SK-N-SH treated with all-trans-retinoic acid at 6 μM for 48 hours (cell line): Measurements from ENCODE around the gene EHMT2.

Source experiments
- ATAC-seq: fragments of 200-7000 bp; cut with Tn5 transposase; 3 replicates; pipeline ENCODE4 v1.9.1; 2020; ENCODE audit warnings: mild to moderate bottlenecking, moderate library complexity
- ARNTL ChIP-seq: fragments of 450-650 bp; formaldehyde crosslinking; IDR thresholded peaks from 2 replicates; pipeline ENCODE4 v1.5.0; 2020; ENCODE audit warnings: low read depth, mild to moderate bottlenecking, moderate library complexity, borderline replicate concordance
- BACH2 ChIP-seq: fragments of 250-450 bp; sonication (Bioruptor Pico); IDR thresholded peaks from 2 replicates; pipeline ENCODE4 v1.9.0; 2021; ENCODE audit warnings: mild to moderate bottlenecking, borderline replicate concordance
- CSDC2 ChIP-seq: fragments of 250-450 bp; sonication (Bioruptor Pico); IDR thresholded peaks from 2 replicates; pipeline ENCODE4 v1.5.0; 2020; ENCODE audit warnings: mild to moderate bottlenecking, moderate library complexity
- CSRNP3 ChIP-seq: fragments of 250-450 bp; sonication (Bioruptor Pico); IDR thresholded peaks from 2 replicates; pipeline ENCODE4 v1.5.1; 2021; ENCODE audit warnings: mild to moderate bottlenecking, moderate library complexity
- ESRRG ChIP-seq: fragments of 250-450 bp; sonication (Bioruptor Pico); IDR thresholded peaks from 2 replicates; pipeline ENCODE4 v1.6.1; 2021; ENCODE audit warnings: mild to moderate bottlenecking
- GLIS3 ChIP-seq: fragments of 250-450 bp; sonication (Bioruptor Pico); IDR thresholded peaks from 2 replicates; pipeline ENCODE4 v1.5.0; 2020; ENCODE audit warnings: mild to moderate bottlenecking, moderate library complexity
- OSR1 ChIP-seq: fragments of 250-450 bp; sonication (Bioruptor Pico); IDR thresholded peaks from 2 replicates; pipeline ENCODE4 v1.8.0; 2022; ENCODE audit warnings: moderate library complexity, mild to moderate bottlenecking, inconsistent platforms
- PPARA ChIP-seq: fragments of 250-450 bp; sonication (Bioruptor Pico); IDR thresholded peaks from 2 replicates; pipeline ENCODE4 v1.5.0; 2020; ENCODE audit warnings: mild to moderate bottlenecking, borderline replicate concordance
- RARB ChIP-seq: fragments of 250-450 bp; sonication (Bioruptor Pico); IDR thresholded peaks from 2 replicates; pipeline ENCODE4 v1.8.0; 2021; ENCODE audit warnings: mild to moderate bottlenecking, moderate library complexity
- TCF4 ChIP-seq: fragments of 250-450 bp; sonication (Bioruptor Pico); IDR thresholded peaks from 2 replicates; pipeline ENCODE4 v1.8.0; 2021; ENCODE audit warnings: mild to moderate bottlenecking, moderate library complexity, borderline replicate concordance
- TOX ChIP-seq: fragments of 250-450 bp; sonication (Bioruptor Pico); IDR thresholded peaks from 2 replicates; pipeline ENCODE4 v1.8.0; 2021; ENCODE audit warnings: mild to moderate bottlenecking, moderate library complexity, borderline replicate concordance
- TSHZ2 ChIP-seq: fragments of 250-450 bp; sonication (Bioruptor Pico); IDR thresholded peaks from 2 replicates; pipeline ENCODE4 v1.5.0; 2020; ENCODE audit warnings: mild to moderate bottlenecking, moderate library complexity
- ZC3H10 ChIP-seq: fragments of 250-450 bp; sonication (Bioruptor Pico); IDR thresholded peaks from 2 replicates; pipeline ENCODE4 v1.5.1; 2021; ENCODE audit warnings: mild to moderate bottlenecking, moderate library complexity
- ZNF565 ChIP-seq: fragments of 450-650 bp; formaldehyde crosslinking; conservative IDR thresholded peaks from 2 replicates; pipeline ENCODE4 v1.5.0; 2020; ENCODE audit warnings: low read depth, mild to moderate bottlenecking, moderate library complexity
- ZNF70 ChIP-seq: fragments of 450-650 bp; formaldehyde crosslinking; IDR thresholded peaks from 2 replicates; pipeline ENCODE4 v1.5.0; 2020; ENCODE audit warnings: mild to moderate bottlenecking, moderate library complexity
- ZNF8 ChIP-seq: fragments of 450-650 bp; formaldehyde crosslinking; IDR thresholded peaks from 2 replicates; pipeline ENCODE4 v1.5.0; 2020; ENCODE audit warnings: mild to moderate bottlenecking, moderate library complexity
- TF ChIP-seq, protein P1 (sequence below): fragments of 250-450 bp; sonication (Bioruptor Pico); IDR thresholded peaks from 2 replicates; pipeline ENCODE4 v1.8.0; 2020; ENCODE audit warnings: mild to moderate bottlenecking, moderate library complexity, borderline replicate concordance
- TF ChIP-seq, protein P2 (sequence below): fragments of 250-450 bp; sonication (Bioruptor Pico); IDR thresholded peaks from 2 replicates; pipeline ENCODE4 v1.5.1; 2020; ENCODE audit warnings: low read depth, mild to moderate bottlenecking, moderate library complexity

The EHMT2 gene

GRCh38 chr6:31874836-31875572, 22.5 kb downstream of the EHMT2 start (continued):
- TF ChIP-seq, protein P1, sequence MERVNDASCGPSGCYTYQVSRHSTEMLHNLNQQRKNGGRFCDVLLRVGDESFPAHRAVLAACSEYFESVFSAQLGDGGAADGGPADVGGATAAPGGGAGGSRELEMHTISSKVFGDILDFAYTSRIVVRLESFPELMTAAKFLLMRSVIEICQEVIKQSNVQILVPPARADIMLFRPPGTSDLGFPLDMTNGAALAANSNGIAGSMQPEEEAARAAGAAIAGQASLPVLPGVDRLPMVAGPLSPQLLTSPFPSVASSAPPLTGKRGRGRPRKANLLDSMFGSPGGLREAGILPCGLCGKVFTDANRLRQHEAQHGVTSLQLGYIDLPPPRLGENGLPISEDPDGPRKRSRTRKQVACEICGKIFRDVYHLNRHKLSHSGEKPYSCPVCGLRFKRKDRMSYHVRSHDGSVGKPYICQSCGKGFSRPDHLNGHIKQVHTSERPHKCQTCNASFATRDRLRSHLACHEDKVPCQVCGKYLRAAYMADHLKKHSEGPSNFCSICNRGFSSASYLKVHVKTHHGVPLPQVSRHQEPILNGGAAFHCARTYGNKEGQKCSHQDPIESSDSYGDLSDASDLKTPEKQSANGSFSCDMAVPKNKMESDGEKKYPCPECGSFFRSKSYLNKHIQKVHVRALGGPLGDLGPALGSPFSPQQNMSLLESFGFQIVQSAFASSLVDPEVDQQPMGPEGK (CRISPR knock-in tag): no peak
- TF ChIP-seq, all 23 proteins: peak for 0

- no peak for ATAC-seq
- TF ChIP-seq ARNTL (CRISPR knock-in tag) (no peak), BACH2 (CRISPR knock-in tag) (no peak), TOX (CRISPR knock-in tag) (no peak), TSHZ2 (no peak), CSRNP3 (CRISPR knock-in tag) (no peak), GLIS3 (no peak), ZC3H10 (CRISPR knock-in tag) (no peak), RARB (no peak), ZNF565 (CRISPR knock-in tag) (no peak), TCF4 (CRISPR knock-in tag) (no peak), CSDC2 (CRISPR knock-in tag) (no peak)
- TF ChIP-seq, protein P2, sequence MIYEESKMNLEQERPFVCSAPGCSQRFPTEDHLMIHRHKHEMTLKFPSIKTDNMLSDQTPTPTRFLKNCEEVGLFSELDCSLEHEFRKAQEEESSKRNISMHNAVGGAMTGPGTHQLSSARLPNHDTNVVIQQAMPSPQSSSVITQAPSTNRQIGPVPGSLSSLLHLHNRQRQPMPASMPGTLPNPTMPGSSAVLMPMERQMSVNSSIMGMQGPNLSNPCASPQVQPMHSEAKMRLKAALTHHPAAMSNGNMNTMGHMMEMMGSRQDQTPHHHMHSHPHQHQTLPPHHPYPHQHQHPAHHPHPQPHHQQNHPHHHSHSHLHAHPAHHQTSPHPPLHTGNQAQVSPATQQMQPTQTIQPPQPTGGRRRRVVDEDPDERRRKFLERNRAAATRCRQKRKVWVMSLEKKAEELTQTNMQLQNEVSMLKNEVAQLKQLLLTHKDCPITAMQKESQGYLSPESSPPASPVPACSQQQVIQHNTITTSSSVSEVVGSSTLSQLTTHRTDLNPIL (CRISPR knock-in tag): no peak
Observed at GRCh38 chr6:31874084-31874670, 23.3 kb downstream of the EHMT2 start.

GRCh38 chr6:31871046-31871659, 26.3 kb downstream of the EHMT2 start:
- TF ChIP-seq BACH2 (CRISPR knock-in tag) (no peak), ZNF70 (CRISPR knock-in tag) (no peak), PPARA (CRISPR knock-in tag) (no peak), ZNF565 (CRISPR knock-in tag) (no peak), ZC3H10 (CRISPR knock-in tag) (no peak), ESRRG (no peak), TCF4 (CRISPR knock-in tag) (no peak), ZNF8 (no peak), TSHZ2 (no peak), CSDC2 (CRISPR knock-in tag) (no peak), CSRNP3 (CRISPR knock-in tag) (no peak), OSR1 (no peak)
- peak; percentile 76 for ATAC-seq
